Colon (tissue), 2 donors: ENCODE results near the gene HYCC1.
"Not testable (repeated sequence)": the region's sequence is repeated elsewhere in the genome, so short reads cannot be mapped to it uniquely, and the experiment has no call there.

Experiments
- FAIRE-seq: peaks from 2 replicates; lab custom pipeline; 2012; peaks lifted over from hg19 to GRCh38; lab: Jason Lieb, UNC
- donor health status: control.
- donor health status: control.

HYCC1 gene

DNA sequence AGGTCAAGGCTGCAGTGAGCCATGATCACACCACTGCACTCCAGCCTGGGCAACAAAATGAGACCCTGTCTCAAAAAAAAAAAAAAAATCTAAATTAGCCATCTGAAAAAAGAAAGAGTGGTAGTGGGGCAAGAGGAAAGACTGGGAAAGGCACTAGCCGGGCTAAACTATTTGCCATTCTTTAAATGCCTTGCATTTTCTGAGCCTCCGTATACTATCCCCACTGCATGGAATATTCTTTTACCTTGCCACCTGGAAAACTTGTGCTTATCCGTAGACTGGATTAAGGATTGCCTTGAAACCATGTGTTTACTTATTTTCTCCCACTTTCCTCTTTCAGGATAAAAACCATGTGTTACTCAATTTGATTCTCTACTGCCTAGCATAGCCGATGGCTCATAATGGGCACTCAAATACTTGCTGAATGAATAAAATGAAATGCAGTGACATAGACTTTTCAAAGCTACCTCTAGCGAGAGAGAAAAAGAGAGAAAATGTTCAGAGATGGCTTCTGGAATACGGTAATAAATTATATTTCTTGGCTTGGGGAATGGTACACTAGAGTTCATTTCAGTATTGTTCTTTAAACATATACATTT is 30.6 kb downstream of the HYCC1 start:
- FAIRE-seq: no peak

DNA sequence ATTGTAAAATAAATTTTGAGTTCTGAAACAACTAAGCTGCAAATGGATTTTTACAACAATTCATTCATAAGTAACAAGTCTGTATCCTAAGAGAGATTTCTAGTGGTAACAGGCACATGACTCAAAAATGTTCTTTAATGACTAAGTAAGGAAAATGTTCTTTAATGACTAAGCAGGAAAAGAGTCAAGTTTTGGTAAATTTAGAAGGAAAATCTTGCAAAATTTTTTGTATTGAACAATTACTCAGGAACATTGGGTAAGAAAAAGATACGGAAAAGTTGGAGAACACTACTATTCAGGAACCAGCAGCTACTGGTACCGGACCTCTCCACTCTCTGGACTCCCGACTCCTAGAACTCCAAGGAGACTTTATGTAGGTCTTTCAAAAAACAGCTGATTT is 33.5 kb downstream of the HYCC1 start:
- FAIRE-seq: no peak

DNA sequence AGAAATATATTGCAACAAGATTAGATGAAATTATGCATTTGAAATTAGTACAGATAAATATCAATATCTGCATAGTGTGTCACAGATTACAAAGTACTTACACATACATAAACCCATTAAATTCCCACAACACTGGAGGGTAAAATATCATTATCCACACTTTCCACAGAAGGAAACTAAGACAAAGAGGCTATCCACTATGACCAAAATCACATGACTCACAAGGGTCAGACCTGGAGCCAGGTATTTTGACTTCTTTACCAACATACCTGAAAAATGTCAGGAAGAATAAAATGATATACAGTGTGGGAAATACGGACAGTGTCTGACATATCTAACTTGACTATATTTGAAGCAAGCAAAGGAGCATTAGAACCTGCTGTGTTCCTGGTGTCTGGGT is 34.1 kb downstream of the HYCC1 start:
- no peak for FAIRE-seq

DNA sequence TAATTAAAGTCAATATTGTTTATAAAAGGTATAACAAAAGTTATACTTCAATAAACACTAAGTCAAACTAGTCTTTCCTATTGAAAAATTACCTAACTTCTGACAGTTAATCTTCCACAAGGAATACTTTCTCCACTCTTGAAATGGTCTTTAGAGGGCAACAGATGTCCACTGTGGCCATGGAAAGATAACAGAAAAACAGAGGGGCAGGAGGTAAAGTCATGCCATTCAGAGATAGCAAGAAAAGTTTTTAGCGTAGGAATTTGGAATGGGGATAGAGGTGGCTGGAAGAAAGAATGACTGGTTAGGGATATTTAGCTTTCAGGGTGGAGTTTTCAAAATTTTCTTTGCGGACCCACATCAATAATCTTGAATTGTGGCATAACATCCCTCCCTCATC is 34.7 kb downstream of the HYCC1 start:
- FAIRE-seq: no peak

DNA sequence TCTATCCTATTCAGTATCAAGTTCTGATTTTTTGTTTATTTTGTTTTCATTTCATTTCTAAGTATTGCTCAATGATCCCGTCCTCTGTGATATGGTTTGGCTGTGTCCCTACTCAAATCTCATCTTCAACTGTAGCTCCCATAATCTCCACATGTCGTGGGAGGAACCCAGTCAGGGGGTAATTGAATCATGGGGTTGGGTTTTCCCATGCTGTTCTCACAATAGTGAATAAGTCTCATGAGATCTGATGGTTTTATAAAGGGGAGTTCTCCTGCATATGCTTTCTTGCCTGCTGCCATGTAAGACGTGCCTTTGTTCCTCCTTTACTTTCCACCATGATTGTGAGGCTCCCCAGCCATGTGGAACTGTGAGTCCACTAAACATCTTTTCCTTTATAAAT is 39.3 kb downstream of the HYCC1 start:
- FAIRE-seq: not testable (repeated sequence)

DNA sequence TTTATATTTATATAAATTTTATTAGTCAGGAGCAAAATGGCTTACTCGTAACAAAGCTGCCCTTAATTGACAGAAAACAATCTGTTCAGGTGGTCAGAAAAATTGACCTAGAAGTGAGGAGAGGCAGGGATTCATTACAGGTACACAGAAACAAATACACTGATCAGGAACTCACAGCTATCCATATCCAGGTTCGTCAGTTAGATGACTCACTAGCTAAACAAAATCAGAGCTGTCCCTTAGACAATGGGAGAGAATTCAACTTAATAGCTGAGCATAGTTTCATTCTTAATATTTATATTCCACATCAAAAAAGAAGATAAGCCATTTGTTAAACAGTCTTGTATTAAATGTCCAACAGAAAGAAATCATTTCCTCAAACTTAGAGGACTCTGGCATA is 41.7 kb downstream of the HYCC1 start:
- no peak for FAIRE-seq

DNA sequence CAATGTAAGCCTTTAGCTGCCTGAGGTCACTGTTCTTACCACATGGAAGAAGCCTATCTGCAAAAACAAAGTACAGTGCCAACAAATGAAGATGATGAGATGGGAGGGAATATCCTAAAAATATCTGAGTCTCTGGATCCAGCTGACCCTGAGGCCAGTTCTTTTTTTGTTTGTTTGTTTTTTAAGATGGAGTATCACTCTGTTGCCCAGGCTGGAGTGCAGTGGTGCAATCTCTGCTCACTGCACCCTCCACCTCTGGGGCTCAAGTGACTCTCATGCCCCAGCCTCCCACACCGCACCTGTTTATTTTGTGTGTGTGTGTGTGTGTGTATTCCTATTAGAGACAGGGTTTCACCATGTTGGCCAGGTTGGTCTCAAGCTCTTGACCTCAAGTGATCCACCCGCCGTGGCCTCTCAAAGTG is 44.9 kb downstream of the HYCC1 start:
- no peak for FAIRE-seq
